NOMO-1 treated with DMSO at 0.1 percent for 48 hours (cell line): ENCODE results near the gene EP300.
A peak's percentile ranks its signal among the peaks of the same experiment; 100 is the strongest.
"Not testable (repeated sequence)": the region's sequence is repeated elsewhere in the genome, so short reads cannot be mapped to it uniquely, and the experiment has no call there.

Experiments
- DNase-seq: peaks from one replicate; lab custom pipeline; 2025; ENCODE audit not compliant: unreplicated experiment; lab: John Stamatoyannopoulos, UW

EP300 gene

GRCh38 chr22:41078931-41079330, 13.5 kb upstream of the EP300 start:
- DNase-seq = no peak

- no peak for DNase-seq
Measured at GRCh38 chr22:41085842-41086241, 6.5 kb upstream of the EP300 start.

GRCh38 chr22:41091132-41092022, 1.0 kb upstream of the EP300 start:
- peak; percentile 97 for DNase-seq

DNA sequence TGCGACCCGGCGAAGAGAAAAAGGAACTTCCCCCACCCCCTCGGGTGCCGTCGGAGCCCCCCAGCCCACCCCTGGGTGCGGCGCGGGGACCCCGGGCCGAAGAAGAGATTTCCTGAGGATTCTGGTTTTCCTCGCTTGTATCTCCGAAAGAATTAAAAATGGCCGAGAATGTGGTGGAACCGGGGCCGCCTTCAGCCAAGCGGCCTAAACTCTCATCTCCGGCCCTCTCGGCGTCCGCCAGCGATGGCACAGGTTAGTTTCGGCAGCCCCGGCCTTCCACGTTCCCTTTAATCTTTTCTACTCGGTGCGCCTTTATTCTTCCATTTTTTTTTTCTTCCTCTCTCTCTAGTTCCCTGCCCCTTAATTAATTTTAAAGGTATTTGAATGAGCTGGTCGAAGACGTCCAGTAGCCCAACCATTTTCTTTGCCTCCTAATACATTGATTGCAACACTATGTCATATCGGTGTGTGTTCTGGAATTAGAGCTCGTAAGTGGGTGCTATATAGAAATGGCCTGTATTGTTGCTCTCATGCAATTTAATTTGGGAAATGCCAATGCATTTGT, 537 bp downstream of the EP300 start:
- DNase-seq = peak; percentile 44

GRCh38 chr22:41094041-41094593, 1.7 kb downstream of the EP300 start:
- DNase-seq = peak; percentile 34

- DNase-seq = no peak
Measured at GRCh38 chr22:41096391-41096790, 4.0 kb downstream of the EP300 start.

- no peak for DNase-seq
Measured at GRCh38 chr22:41096841-41097240, 4.4 kb downstream of the EP300 start.

- DNase-seq = no peak
Measured at GRCh38 chr22:41099036-41099435, 6.6 kb downstream of the EP300 start.

- no peak for DNase-seq
Measured at GRCh38 chr22:41106122-41106968, 14.0 kb downstream of the EP300 start.

GRCh38 chr22:41106969-41107325, 14.6 kb downstream of the EP300 start:
- not testable (repeated sequence) for DNase-seq

GRCh38 chr22:41110968-41111367, 18.6 kb downstream of the EP300 start:
- no peak for DNase-seq

GRCh38 chr22:41116342-41116741, 23.9 kb downstream of the EP300 start:
- no peak for DNase-seq

DNA sequence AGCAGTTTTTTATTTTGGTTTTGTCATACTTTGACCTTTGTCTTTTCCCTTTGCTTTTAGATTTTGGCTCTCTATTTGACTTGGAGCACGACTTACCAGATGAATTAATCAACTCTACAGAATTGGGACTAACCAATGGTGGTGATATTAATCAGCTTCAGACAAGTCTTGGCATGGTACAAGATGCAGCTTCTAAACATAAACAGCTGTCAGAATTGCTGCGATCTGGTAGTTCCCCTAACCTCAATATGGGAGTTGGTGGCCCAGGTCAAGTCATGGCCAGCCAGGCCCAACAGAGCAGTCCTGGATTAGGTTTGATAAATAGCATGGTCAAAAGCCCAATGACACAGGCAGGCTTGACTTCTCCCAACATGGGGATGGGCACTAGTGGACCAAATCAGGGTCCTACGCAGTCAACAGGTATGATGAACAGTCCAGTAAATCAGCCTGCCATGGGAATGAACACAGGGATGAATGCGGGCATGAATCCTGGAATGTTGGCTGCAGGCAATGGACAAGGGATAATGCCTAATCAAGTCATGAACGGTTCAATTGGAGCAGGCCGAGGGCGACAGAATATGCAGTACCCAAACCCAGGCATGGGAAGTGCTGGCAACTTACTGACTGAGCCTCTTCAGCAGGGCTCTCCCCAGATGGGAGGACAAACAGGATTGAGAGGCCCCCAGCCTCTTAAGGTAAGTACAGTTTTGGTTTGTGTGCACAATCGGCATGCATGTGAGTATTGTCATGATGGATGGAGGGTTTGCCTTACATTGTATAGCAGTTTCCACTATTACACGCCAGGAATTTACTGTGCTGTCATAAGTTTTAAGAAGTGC, 25.0 kb downstream of the EP300 start:
- no peak for DNase-seq

DNA sequence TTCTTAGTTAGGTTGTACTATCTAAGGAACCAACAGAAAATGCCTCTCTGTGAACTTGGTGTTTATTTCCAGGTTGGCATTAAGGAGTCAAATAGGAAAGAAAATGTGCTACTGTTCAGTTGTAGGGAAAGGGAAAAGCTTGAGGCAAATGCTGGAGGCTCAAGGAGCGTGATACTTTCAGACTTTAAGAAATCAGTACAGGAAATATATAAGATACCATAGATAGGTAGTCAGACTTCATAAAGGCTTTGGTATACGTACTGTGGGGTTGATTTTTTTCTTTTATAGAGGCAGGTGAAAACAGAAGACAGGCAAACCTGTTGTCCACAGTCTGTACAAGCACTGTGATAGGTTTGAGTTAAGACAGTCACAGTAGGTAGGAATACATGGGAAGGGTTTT, 30.8 kb downstream of the EP300 start:
- DNase-seq = no peak

- DNase-seq = no peak
Measured at GRCh38 chr22:41124086-41124485, 31.7 kb downstream of the EP300 start.

- no peak for DNase-seq
Measured at GRCh38 chr22:41127451-41127850, 35.1 kb downstream of the EP300 start.

DNA sequence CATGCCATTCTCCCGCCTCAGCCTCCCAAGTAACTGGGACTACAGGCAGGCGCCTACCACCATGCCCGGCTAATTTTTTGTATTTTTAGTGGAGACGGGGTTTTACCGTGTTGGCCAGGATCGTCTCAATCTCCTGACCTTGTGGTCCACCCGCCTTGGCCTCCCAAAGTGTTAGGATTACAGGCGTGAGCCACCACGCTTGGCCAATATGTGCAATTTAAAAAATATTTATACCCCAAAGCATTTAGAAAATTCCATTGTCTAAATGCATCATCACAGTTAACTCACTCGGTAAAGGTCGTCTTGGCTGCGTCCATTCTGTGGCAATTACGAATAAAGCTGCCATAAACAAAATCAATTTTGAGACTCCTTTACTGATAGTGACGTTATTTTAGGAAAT, 36.2 kb downstream of the EP300 start:
- no peak for DNase-seq

- no peak for DNase-seq
Measured at GRCh38 chr22:41132550-41132949, 40.2 kb downstream of the EP300 start.

GRCh38 chr22:41140365-41140957, 48.1 kb downstream of the EP300 start:
- DNase-seq = no peak

GRCh38 chr22:41145921-41146320, 53.5 kb downstream of the EP300 start:
- not testable (repeated sequence) for DNase-seq
